IMR-90 (cell line): ENCODE measurements around the gene UROD. TPM values are rescaled to one million over a fixed set of nuclear protein-coding genes. Genes with fewer than 3 reads are reported as not detected.

Experiments used
- ATAC-seq: fragments of 200-7000 bp; cut with Tn5 transposase; 2 replicates; pipeline ENCODE4 v1.9.1; 2020; ENCODE audit warnings: low read depth, mild to moderate bottlenecking, moderate library complexity
- BruUV-seq: library from RNA; stranded (reverse); fragments of 400-500 nt; replicated peaks from 2 replicates; lab custom pipeline; 2021; lab: Mats Ljungman, UMichigan
- CTCF ChIA-PET: fragments of 300-600 bp; formaldehyde crosslinking; extraction: SDS; loops from one replicate; lab custom pipeline; 2021; ENCODE audit warnings: antibody characterized with exemption; lab: Yijun Ruan, JAX
- POLR2A ChIA-PET: fragments of 300-600 bp; sonication (Branson Sonifier 250); formaldehyde crosslinking; loops from one replicate; lab custom pipeline; 2022; ENCODE audit warnings: antibody characterized with exemption; ENCODE audit not compliant: unreplicated experiment; lab: Charles Lee
- DNase-seq: peaks from one replicate; pipeline ENCODE4 v3.0.0; 2013
- H2AFZ ChIP-seq: replicated peaks from 2 replicates; pipeline ENCODE3; 2013; ENCODE audit warnings: low read length, mild to moderate bottlenecking; ENCODE audit not compliant: poor library complexity
- H2AK5ac ChIP-seq: 2 replicates; pipeline ENCODE4 v1.6.1; 2013; ENCODE audit warnings: low read depth, low read length, inconsistent platforms
- H2AK9ac ChIP-seq: replicated peaks from 2 replicates; pipeline ENCODE3; 2013; ENCODE audit warnings: mild to moderate bottlenecking, low read depth, low read length, moderate library complexity; ENCODE audit not compliant: poor library complexity
- H2BK120ac ChIP-seq: 2 replicates; pipeline ENCODE4 v1.6.1; 2013; ENCODE audit warnings: low read depth, low read length, inconsistent platforms
- H2BK15ac ChIP-seq: 3 replicates; pipeline ENCODE4 v1.6.1; 2013; ENCODE audit warnings: low read depth, low read length, inconsistent platforms
- H2BK20ac ChIP-seq: 2 replicates; pipeline ENCODE4 v1.6.1; 2013; ENCODE audit warnings: low read depth, mild to moderate bottlenecking, inconsistent platforms, low read length, moderate library complexity
- H2BK5ac ChIP-seq: 2 replicates; pipeline ENCODE4 v1.6.1; 2013; ENCODE audit warnings: mild to moderate bottlenecking, low read depth, low read length, inconsistent platforms; ENCODE audit not compliant: poor library complexity, severe bottlenecking
- H3K14ac ChIP-seq: replicated peaks from 2 replicates; pipeline ENCODE4 v1.6.1; 2013; ENCODE audit warnings: low read depth, low read length, inconsistent platforms
- H3K18ac ChIP-seq: 2 replicates; pipeline ENCODE4 v1.6.1; 2013; ENCODE audit warnings: low read depth, low read length, control low read depth
- H3K23ac ChIP-seq: 2 replicates; pipeline ENCODE4 v1.6.1; 2013; ENCODE audit warnings: low read depth, low read length, inconsistent platforms
- H3K27ac ChIP-seq: 2 replicates; pipeline ENCODE4 v1.5.1; 2013; ENCODE audit warnings: mild to moderate bottlenecking, control low read depth, low read length; ENCODE audit not compliant: insufficient read depth
- H3K27me3 ChIP-seq: 2 replicates; pipeline ENCODE4 v1.6.1; 2013; ENCODE audit warnings: low read length; ENCODE audit not compliant: control insufficient read depth, insufficient read depth
- H3K36me3 ChIP-seq: 2 replicates; pipeline ENCODE4 v1.6.1; 2013; ENCODE audit warnings: low read length, mixed read lengths; ENCODE audit not compliant: control insufficient read depth, insufficient read depth
- H3K4ac ChIP-seq: 2 replicates; pipeline ENCODE4 v1.6.1; 2013; ENCODE audit warnings: low read depth, low read length, inconsistent platforms
- H3K4me1 ChIP-seq: 2 replicates; pipeline ENCODE4 v1.6.1; 2013; ENCODE audit warnings: low read length, mixed read lengths; ENCODE audit not compliant: control insufficient read depth, insufficient read depth
- H3K4me2 ChIP-seq: 2 replicates; pipeline ENCODE4 v1.6.1; 2013; ENCODE audit warnings: low read depth, mild to moderate bottlenecking, control low read depth, low read length, moderate library complexity
- H3K4me3 ChIP-seq: 2 replicates; pipeline ENCODE4 v1.5.1; 2013; ENCODE audit warnings: low read depth, mild to moderate bottlenecking, control low read depth, low read length, moderate library complexity; ENCODE audit not compliant: insufficient read depth
- H3K56ac ChIP-seq: 2 replicates; pipeline ENCODE4 v1.6.1; 2013; ENCODE audit warnings: low read length, inconsistent platforms; ENCODE audit not compliant: insufficient read depth; ENCODE audit errors: extremely low read depth
- H3K79me1 ChIP-seq, 2 experiments: 2 replicates each; pipeline ENCODE4 v1.6.1; 2013; ENCODE audit warnings: low read length in 2 of 2, inconsistent platforms in 1 of 2, low read depth in 1 of 2
- H3K9ac ChIP-seq: 2 replicates; pipeline ENCODE4 v1.6.1; 2013; ENCODE audit warnings: low read depth, low read length, control low read depth
- H3K9me1 ChIP-seq: 2 replicates; pipeline ENCODE4 v1.6.1; 2013; ENCODE audit warnings: low read length, inconsistent platforms; ENCODE audit not compliant: insufficient read depth
- H3K9me3 ChIP-seq: 2 replicates; pipeline ENCODE4 v1.6.1; 2013; ENCODE audit warnings: low read length; ENCODE audit not compliant: control insufficient read depth, insufficient read depth
- H4K20me1 ChIP-seq: 2 replicates; pipeline ENCODE4 v1.6.1; 2013; ENCODE audit warnings: low read length, inconsistent platforms; ENCODE audit not compliant: insufficient read depth
- H4K5ac ChIP-seq: 2 replicates; pipeline ENCODE4 v1.6.1; 2013; ENCODE audit warnings: mild to moderate bottlenecking, low read depth, low read length, control low read depth
- H4K8ac ChIP-seq, 2 experiments: 2 replicates each; pipeline ENCODE4 v1.6.1; 2013; ENCODE audit warnings: low read depth in 2 of 2, low read length in 2 of 2, control low read depth in 1 of 2, inconsistent platforms in 1 of 2
- H4K91ac ChIP-seq: 2 replicates; pipeline ENCODE4 v1.6.1; 2013; ENCODE audit warnings: low read depth, low read length, inconsistent platforms; ENCODE audit not compliant: insufficient read depth
- CHD1 ChIP-seq: IDR thresholded peaks from 2 replicates; pipeline ENCODE4 v1.6.1; 2012; ENCODE audit warnings: low read depth, low read length, improper control_type of control experiment
- FOS ChIP-seq: fragments of 150-350 bp; IDR thresholded peaks from 2 replicates; pipeline ENCODE4 v1.6.1; 2016; ENCODE audit warnings: low read depth, low read length
- POLR2A ChIP-seq: IDR thresholded peaks from 2 replicates; pipeline ENCODE4 v1.6.1; 2012; ENCODE audit warnings: mild to moderate bottlenecking, low read depth, low read length
- WGBS, 2 experiments: methylation state at CpG; one replicate each; pipeline versions ENCODE4 v1.1.5 to v1.1.7; 2013; ENCODE audit warnings: missing lambda C conversion rate in 2 of 2; ENCODE audit not compliant: insufficient read length in 1 of 2; ENCODE audit errors: extremely low coverage in 2 of 2; 5-methylcytosine and 5-hydroxymethylcytosine counted together
- dilution Hi-C: fragments of 300-500 bp; cut with HindIII; formaldehyde crosslinking; loops from one replicate; pipeline ENCODE4 v1.14.3; 2018; ENCODE audit warnings: low sequenced_read_pairs; ENCODE audit not compliant: unreplicated experiment
- in situ Hi-C: fragments of 300-500 bp; cut with MboI; formaldehyde crosslinking; loops from 3 replicates; pipeline ENCODE4 v1.14.3; 2019; ENCODE audit warnings: low sequenced_read_pairs, inconsistent platforms, mixed read lengths
- intact Hi-C: fragments of 100-400 bp; cut with micrococcal nuclease; formaldehyde crosslinking; loops from 2 replicates; pipeline ENCODE4 v1.10.0; 2022
- polyA plus RNA-seq, 3 experiments: library from polyadenylated mRNA; depleted of rRNA; stranded (reverse); fragments of >200 nt; gene quantifications; 2 replicates each; pipeline ENCODE4 v1.2.3, GENCODE V29; 2012; ENCODE audit warnings: low replicate concordance in 1 of 3
- total RNA-seq: library from RNA; depleted of rRNA; stranded (reverse); fragments of >200 nt; gene quantifications from 2 replicates; pipeline ENCODE4 v1.2.3, GENCODE V29; 2012

The UROD gene
- total and polyA plus RNA-seq, 2 of the 4 experiments (the other 2 are of a cell fraction), result 220 to 224 TPM

DNA sequence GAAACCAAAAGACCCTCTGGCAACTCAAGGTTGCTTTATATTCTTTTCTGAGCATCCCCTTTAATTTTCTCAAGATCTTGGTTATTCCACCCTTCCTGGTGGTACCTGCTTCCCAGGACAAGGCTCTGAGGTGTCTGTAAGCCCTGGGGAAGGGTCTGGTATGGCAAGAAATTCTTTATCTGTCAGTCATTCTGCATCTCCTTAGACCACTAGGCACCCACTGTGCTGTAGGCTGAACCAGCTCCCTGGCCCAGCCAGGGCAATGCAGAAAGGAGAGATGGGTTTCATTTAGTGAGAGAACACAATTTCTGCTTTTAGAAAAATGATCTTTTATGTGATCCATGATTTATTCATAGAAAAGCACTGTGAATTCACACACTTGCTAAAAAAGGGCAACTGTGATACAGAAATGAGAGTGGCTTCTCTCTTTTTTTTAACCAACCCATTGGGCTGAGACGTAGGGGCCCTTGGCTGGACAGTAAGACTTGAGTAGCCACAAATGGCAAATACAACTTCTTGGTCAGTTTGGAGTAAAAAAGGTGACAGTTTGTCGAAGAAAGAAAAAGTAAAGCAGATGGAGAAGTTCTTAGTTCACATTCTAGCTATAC lies 4.1 kb downstream of the UROD start:
- Histone ChIP-seq H4K8ac (no peak overlapping the region), H3K79me1 (peaks cover 13 to 35% of the 10 kb centered on the region in 2 experiments; a peak in 3 of 4 replicates), H3K18ac (no peak overlapping the region), H3K4me3 (no peak overlapping the region), H3K14ac (no peak overlapping the region), H2AK9ac (no peak overlapping the region), H2AK5ac (no peak overlapping the region), H3K9me1 (peaks cover 5% of the 10 kb centered on the region; the same call in 1 of the 2 replicates), H3K4me1 (peaks cover 8% of the 10 kb centered on the region; the same call in 1 of the 2 replicates), H3K23ac (no peak overlapping the region), H3K9me3 (no peaks in the 10 kb centered on the region), H3K27me3 (peaks cover 1% of the 10 kb centered on the region; the same call in 1 of the 2 replicates), H3K56ac (no peak overlapping the region), H2BK20ac (no peak overlapping the region), H3K27ac (no peak overlapping the region), H2BK120ac (no peak overlapping the region), H2BK15ac (no peak overlapping the region), H2AFZ (no peak overlapping the region), H3K4ac (no peak overlapping the region), H4K91ac (no peak overlapping the region), H3K36me3 (peaks cover 9% of the 10 kb centered on the region; the same call in 1 of the 2 replicates), H3K9ac (no peak overlapping the region), H2BK5ac (no peak overlapping the region), H3K4me2 (no peak overlapping the region), H4K20me1 (peaks cover 3% of the 10 kb centered on the region; the same call in 1 of the 2 replicates), H4K5ac (no peak overlapping the region)
- ChIA-PET CTCF (interaction anchor here (3.9 kb wide), 1 partner anchor 284 kb away, joined by 53 read pairs; no protein-coding TSS in a partner anchor), POLR2A (no interaction called here)
- intact Hi-C loops, result no loop called here
- dilution Hi-C loops, result no loop called here
- TF ChIP-seq CHD1, result no peak
- no peak for TF ChIP-seq POLR2A
- TF ChIP-seq FOS, result no peak
- DNase-seq, result no peak
- BruUV-seq, result no TSS peak
- WGBS, 2 experiments, result no CpG with 5 or more reads among the region's 2 CpGs
- no peak for ATAC-seq
- in situ Hi-C loops, result no loop called here
